ENCODE measurements around the gene THSD7B.
"Not testable (repeated sequence)": the region's sequence is repeated elsewhere in the genome, so short reads cannot be mapped to it uniquely, and the experiment has no call there.

The THSD7B gene

GRCh38 chr2:136962105-136962725 is 196.9 kb downstream of the THSD7B start:
- DNase-seq, result no peak

- no peak for DNase-seq
Observed at GRCh38 chr2:136966485-136966884, 201.1 kb downstream of the THSD7B start.

GRCh38 chr2:136980303-136980702 is 215.0 kb downstream of the THSD7B start:
- no peak for DNase-seq

DNA sequence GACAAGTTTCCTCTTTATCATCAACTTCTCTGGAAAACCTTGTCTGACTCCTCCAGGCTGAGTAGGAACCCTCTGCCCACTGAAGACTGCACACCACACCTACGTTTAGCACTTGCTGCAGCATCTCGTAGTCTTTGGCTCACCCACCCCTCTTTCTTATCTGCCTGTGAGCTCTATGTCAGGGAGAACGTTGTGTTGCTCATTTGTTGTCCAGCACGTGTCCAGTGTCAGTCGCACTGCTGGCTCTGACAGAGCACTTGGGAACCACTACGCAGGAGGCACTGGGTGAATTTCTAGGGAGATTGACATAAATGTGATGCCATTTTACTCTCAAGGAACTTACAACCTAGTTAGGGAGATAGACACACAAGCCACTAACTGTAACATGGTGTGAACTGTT is 216.3 kb downstream of the THSD7B start:
- DNase-seq, result not testable (repeated sequence)

DNA sequence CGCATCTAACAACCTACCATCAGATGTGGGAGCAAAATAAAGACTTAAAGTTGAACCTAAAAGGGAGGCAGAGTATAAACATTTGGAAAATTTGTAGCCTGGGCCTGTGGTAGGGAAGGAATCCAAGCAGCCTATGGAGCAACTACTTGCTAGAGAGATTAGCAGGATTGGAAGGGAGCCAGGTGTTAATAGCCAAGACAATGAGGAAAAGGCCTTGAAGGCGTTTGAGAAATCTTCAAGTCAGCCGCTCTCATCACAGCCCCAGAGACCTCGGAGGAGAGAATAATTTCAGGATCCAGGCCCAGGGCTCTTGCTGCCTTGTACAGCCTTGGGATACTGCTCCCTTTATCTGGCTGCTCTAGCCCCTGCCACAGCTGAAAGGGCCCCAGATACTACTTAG is 219.7 kb downstream of the THSD7B start:
- DNase-seq, result no peak

- DNase-seq, result no peak
Observed at GRCh38 chr2:136986605-136987221, 221.4 kb downstream of the THSD7B start.

DNA sequence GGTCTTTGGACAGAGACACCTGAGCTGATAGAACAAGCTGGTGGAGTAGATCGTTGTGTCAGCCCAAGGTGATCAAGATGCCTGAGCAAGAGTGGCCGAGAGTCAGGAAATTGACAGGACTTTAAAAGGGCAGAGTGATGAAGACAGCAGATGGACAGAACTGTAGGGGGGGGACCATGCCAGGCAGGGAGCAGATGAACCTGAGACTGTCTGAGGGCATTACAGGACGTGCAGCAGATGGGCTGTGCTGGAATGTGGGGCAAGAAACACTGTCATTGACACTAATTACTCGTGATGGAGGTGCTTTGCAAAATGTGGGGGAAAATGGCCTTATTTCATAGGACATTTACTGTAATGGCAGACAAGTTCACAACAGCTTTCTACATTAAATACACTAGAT is 225.0 kb downstream of the THSD7B start:
- no peak for DNase-seq

DNA sequence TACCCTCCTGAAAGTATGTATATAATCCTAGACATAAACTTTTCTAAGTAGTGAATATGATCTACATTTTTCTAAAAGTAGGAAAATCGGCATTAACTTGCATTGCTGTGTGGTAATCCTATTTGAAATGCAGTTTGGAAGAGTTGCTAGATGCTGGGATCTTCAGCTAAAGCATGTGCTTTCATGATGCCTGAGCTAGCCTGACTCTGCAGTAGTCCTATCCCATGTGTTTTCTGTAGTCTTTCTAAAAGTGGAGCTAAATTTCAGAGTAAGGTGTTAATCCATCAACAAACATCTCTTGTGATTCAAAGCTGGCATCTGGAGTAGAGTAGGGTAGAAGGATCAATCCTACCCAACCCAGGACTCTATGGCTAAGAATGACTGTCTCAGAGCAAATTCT is 229.4 kb downstream of the THSD7B start:
- DNase-seq, result no peak

DNA sequence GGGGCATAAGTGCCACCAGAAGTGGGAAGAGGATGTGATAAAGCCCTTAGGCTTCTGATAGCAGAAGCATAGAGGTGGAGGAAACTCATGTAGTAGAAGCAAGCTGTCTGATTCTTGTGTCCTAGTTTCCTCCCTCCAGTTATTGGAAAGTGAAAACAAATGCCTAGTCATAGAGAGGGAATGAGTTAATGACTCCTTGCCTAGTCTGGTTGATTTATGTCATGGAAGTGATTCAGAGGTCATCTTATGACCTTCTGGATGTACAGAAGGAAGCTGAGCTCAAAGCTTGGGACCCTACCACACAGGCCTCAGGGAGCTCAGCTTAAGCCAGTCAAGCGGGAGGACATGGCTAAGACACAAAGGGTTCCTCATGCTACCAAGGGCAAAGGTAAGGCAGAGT is 232.2 kb downstream of the THSD7B start:
- DNase-seq, result no peak

GRCh38 chr2:137000811-137001210 is 235.5 kb downstream of the THSD7B start:
- DNase-seq, result no peak

- DNase-seq, result no peak
Observed at GRCh38 chr2:137002896-137003295, 237.6 kb downstream of the THSD7B start.

- no peak for DNase-seq
Observed at GRCh38 chr2:137005210-137005609, 239.9 kb downstream of the THSD7B start.

DNA sequence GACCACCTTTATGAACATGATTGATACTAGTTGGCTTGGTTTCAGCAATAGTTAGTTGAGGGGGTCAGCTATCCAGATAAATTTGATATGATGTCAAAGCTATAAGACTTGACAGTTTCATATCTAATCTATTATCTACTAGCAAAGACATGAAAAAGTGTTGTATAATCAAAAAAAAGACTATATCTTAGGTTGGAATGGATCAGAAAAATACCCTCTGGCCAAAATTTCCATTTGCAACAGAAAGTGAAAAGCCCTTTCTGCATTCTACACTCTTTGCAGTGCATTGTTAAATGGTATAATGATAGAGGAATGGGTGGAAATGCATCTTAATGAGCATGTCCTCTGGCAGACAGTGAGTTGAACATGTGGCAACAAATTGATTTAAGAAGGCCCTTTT is 242.6 kb downstream of the THSD7B start:
- no peak for DNase-seq

DNA sequence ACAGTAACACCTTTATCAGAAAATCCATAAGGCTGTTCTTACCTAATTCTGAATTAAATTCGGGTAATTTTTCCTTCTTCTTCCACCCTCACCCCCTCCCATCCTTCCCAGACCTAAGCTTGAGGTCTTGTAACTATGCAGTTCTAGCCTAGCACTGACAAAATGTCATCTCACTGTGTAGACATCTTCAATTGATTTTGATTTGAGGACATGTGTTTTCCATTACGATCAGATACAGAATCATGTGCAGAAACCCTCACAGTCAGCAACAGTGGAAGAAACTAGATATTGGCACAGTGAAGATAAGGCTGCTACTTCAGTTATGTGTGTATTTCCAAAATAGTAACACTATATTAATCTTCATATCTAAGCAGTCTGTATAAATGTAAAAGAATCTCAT is 244.6 kb downstream of the THSD7B start:
- DNase-seq, result no peak

- DNase-seq, result no peak
Observed at GRCh38 chr2:137020452-137021196, 255.3 kb downstream of the THSD7B start.

DNA sequence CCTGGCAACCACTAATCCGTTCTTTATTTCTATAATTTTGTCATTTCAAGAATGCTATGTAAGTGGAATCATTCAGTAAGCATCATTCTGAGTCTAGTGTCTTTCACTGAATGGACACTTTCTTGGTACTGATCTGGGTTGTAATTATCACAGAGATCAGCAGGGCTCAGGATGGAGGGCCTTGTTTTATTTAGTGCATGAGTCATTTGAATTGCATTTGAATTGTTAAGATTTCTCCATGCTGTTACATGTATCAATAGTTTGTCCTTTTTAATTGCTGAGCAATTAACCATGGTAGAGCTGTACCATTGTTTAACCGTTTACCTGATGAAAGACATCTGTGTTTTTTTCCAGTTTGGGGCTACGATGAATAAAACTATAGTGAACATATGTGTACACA is 256.4 kb downstream of the THSD7B start:
- no peak for DNase-seq

GRCh38 chr2:137023205-137023604 is 257.9 kb downstream of the THSD7B start:
- no peak for DNase-seq

DNA sequence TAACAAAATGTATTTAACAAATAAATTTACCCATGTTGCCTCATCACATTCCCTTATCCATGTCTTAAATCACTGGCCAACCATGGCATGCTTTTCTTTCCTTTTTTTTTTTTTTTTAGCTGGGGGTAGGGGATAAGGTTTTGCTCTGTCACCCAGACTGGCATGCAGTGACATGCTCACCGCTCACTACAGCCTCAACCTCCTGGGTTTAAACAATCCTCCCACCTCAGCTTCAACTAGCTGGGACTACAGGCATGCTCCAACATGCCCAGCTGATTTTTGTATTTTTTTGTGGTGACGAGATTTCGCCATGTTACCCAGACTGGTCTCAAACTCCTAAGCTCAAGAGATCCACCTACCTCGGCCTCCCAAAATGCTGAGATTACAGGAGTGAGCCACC is 266.4 kb downstream of the THSD7B start:
- DNase-seq, result no peak

DNA sequence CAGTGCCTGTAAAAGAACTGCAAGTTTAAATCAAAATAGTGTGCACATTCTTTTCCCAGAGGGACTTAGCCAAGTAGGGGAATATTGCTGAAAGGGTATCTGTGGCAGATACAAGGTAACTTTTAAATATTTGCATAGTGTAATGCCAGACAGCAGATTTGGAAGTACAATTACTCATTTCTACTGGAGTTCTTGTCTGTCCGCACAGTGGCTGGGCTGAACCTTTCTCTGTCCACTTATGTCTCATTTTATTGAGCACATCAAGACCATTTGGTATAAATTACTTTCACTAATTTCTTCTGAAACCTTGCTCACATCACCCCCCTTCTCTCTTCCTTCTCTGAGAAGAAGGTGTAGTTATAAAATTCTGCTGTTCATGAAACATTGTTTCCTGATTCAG is 271.3 kb downstream of the THSD7B start:
- DNase-seq, result no peak

DNA sequence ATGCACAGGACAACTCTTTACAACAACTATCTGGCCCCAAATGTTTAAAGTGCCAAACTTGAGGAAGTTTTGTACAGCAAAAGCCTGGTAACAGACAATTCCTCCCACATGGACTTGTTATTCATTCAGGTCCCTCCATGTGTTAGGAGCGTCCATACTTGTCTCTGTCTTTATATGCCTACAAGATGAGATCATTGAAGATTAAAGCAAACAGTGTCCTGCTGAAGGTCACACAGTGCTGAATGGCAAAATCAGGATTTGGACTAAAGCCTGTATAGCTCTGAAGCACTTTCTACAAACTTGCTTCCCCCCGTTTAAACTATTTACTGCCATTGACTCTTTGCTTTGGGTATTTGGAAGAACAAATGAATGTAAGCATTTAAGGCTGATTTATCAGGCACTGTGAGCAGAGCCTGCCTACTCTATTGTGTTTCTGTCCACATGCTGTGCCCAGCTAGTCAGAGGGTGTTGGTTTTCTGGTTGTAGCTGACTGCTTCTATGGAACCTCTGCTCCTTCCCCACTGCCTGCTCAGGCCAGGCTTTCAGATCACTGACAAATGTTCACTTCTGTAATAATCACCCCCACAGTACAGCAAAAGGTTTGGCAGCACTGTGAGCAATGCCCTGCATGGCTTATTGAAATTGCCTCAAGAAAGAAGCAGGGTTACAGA is 274.3 kb downstream of the THSD7B start:
- DNase-seq, result no peak

DNA sequence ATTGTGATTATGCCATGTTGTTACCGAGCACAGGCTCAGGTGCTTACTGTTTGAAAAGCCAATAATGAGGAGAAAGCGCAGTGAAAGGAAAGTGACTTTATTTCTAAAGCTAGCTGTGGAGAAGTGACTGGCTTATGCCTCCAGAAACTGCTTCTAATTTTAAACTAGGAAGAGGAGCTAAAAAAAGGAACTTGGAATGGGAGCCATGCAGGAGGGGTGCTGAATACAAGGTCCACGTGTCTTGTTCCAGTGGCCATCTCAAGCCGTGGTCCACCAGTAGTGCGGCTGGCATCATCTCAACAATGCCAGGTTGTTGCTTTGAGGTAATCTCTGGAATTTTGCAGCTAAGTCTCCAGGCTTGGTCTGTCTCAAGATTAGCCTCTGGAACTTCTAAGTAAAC is 282.0 kb downstream of the THSD7B start:
- no peak for DNase-seq

DNA sequence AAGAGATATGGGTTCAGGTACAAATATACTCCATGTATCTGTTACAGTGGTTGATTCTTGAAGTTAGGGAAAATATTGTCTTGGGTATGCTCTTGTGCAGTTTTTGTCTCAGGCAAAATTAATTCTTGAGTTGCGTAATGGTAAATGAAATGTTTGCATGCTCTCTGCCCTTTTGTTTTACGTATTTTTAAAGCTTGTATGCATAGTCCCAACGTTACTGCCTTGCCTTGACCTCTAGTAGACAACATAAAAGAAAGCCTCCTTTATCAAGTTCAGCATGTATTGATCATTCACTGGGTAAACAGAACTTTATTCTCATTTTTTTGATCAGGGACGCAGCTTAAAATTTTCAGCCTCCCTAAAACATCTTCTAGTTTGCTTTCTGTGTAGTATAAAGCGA is 283.1 kb downstream of the THSD7B start:
- no peak for DNase-seq

DNA sequence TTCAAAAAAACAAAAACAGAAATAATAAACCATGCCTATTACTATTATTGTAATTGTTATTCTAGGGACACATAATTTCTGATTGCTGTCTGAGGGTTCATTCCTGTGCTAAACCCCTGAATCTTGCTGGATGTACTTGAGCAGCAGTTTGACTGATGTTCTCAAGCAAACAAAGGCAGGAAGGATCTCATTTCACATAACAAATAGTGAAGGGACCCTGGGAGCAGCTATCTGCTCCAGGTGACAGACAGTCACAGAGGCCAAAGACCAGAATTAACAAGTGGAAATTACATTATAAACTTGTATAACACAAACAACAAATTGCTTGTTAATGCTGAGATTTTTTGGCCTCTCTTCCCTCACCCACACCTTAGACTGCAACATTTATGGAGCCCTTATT is 284.2 kb downstream of the THSD7B start:
- no peak for DNase-seq

GRCh38 chr2:137050949-137051348 is 285.6 kb downstream of the THSD7B start:
- DNase-seq, result no peak

All from effector CD8-positive, alpha-beta T cell (primary cell).